GM10248 (cell line): ENCODE measurements around the gene RNH1.

Experiments used
- CTCF ChIA-PET: fragments of 300-600 bp; sonication (Branson Sonifier 250); formaldehyde crosslinking; extraction: SDS; loops from one replicate; lab custom pipeline; 2021; ENCODE audit warnings: antibody characterized with exemption; lab: Yijun Ruan, JAX
- POLR2A ChIA-PET: fragments of 350-650 bp; sonication (Branson Sonifier 250); formaldehyde crosslinking; extraction: SDS; loops from one replicate; lab custom pipeline; 2020; ENCODE audit warnings: antibody characterized with exemption; lab: Yijun Ruan, JAX
- DNase-seq: peaks from one replicate; pipeline ENCODE4 v3.0.0; 2012; ENCODE audit errors: extremely low spot score
- TF ChIP-seq, protein P1 (sequence below): IDR thresholded peaks from 2 replicates; pipeline ENCODE4 v1.5.1; 2012; ENCODE audit warnings: mild to moderate bottlenecking, low read depth; ENCODE audit errors: extremely low read depth, missing control alignments, control extremely low read depth

The RNH1 gene

DNA sequence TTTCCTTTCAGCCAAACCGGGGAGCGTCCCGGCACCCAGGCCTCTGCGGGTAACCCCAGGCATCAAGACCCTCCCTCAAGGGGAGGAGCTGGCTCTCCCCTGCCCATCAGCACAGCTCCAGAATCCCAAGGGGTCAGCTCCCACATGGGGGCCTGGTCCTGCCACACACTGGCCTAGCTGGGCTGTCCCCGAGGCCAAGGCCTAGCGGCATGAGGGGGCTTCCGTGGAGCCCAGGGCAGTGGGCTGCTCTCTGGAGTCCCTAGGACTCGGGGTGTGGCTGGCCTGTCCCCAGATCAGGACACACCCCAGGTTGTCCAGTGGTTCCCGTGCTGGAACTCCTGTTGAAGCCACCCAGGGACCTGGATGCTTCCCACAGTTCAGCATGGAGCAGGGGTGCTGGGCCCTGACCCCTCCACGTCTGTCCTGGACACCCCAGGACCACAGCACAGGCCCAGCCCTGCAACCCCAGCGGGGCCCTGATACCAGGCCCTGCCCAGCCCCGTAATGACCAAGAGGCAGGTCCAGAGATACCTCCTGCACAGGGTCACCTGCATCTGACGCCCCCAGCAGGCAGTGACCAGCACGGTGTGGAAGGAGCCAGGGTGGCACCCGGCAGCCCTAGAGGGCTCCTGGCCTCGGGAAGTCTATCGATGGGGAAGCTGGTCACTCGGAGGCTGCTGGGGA, 22.8 kb upstream of the RNH1 start:
- DNase-seq: no peak
- ChIA-PET CTCF (interaction anchor here (1.4 to 6.8 kb wide), 2 partner anchors 11 kb away, joined by 5 to 77 read pairs; no protein-coding TSS in a partner anchor), POLR2A (no interaction called here)
- TF ChIP-seq, protein P1, sequence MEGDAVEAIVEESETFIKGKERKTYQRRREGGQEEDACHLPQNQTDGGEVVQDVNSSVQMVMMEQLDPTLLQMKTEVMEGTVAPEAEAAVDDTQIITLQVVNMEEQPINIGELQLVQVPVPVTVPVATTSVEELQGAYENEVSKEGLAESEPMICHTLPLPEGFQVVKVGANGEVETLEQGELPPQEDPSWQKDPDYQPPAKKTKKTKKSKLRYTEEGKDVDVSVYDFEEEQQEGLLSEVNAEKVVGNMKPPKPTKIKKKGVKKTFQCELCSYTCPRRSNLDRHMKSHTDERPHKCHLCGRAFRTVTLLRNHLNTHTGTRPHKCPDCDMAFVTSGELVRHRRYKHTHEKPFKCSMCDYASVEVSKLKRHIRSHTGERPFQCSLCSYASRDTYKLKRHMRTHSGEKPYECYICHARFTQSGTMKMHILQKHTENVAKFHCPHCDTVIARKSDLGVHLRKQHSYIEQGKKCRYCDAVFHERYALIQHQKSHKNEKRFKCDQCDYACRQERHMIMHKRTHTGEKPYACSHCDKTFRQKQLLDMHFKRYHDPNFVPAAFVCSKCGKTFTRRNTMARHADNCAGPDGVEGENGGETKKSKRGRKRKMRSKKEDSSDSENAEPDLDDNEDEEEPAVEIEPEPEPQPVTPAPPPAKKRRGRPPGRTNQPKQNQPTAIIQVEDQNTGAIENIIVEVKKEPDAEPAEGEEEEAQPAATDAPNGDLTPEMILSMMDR: no peak

DNA sequence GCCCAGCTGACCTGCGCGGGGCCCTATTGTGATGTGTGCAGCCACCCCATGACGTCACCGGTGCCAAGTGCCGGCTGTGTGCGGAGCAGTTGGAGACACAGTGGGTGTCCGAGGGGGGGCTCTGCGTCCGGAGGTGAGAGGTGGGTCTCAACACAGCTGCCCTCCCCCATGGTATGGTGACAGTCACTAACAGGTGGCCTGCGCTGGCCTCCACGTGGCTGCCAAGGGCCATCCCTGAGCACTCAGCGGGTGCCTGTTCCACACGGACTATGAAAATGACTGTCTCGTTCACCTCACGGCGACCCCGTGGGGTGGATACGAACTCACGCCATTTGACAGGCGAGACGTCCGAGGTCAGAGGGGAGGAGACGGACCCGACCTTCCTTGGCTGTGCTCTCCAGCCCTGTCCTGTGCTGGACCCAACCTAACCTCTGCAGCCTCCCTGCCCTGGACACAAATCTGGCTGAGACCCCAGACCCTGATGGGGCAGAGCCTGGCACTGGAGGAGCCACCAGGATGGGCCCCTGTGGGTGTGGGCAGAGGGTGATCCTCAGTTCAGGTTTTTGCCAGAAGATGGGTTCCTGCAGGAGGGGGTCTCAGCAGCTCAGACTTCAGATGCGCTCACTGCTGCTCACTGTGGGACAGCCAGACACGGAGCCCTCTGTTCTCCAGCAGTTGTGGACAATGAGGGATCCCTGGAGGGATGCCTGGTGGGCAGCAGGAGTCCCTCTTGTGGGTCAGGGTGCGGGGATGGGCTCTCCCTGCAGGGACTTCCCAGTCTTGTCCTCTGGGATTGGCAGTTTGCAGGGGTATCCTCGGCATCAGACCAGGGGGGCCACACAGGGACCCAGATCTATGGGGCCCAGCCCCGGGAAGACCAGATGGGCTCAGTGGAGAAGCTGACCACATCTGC, 22.0 kb upstream of the RNH1 start:
- DNase-seq: no peak
- CTCF ChIA-PET: interaction anchor here (1.4 to 1.9 kb wide), 2 partner anchors 10 kb away, joined by 5 to 11 read pairs; no protein-coding TSS in a partner anchor
- TF ChIP-seq, protein P1: no peak
- POLR2A ChIA-PET: no interaction called here

DNA sequence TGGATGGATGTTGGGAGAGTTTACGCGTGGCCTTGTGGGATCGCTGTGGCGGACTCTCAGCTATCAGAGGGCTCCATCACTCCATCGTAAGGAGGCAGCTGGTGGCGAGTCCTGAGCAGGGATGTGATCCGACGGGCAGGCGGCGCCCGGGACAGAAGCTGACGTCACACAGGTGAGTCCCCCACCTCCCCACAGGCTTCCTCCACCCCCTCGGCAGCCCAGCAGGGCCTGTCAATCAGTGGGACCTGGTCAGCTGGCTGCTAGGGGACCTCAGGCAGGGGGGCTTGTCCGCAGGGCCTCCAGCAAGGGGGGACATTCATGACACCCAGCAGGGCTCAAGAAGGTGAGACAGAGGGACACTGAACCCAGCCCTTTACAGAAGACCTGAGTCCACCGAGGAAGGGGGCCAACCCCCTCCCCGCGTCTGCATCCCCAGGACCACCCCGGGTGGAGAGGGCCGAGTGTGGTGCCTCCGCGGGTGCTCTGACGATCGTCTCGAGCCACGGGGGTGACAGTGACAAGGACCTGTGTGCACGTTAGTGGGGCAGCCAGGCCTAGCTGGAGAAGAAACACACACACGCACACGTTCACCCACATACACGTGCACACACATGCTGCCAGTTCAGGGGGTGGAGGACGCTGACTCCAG, 21.2 kb upstream of the RNH1 start:
- TF ChIP-seq, protein P1: no peak
- POLR2A ChIA-PET: no interaction called here
- CTCF ChIA-PET: interaction anchor here (1.9 to 2.0 kb wide), 2 partner anchors 9 to 10 kb away, joined by 4 to 11 read pairs; no protein-coding TSS in a partner anchor
- DNase-seq: no peak

DNA sequence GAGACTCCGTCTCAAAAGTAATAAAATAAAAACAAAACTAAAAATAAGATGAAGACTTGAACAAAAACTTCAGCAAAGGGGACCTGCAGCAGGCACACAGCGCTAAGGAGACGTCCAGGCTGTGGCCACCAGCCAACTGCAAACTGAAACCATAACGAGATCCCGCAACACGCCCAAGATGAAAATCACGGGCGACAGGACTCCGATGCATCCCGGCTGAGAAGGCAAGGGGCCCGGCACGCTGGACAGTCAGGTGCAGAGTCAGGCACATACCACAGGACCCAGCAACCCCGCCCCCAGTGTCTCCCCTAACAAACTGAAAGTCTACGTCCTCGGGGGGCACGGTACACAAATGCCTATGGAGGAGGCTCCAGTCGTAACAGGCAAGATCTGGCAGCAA, 19.1 kb upstream of the RNH1 start:
- TF ChIP-seq, protein P1: no peak
- no peak for DNase-seq
- POLR2A ChIA-PET: no interaction called here
- CTCF ChIA-PET: no interaction called here

DNA sequence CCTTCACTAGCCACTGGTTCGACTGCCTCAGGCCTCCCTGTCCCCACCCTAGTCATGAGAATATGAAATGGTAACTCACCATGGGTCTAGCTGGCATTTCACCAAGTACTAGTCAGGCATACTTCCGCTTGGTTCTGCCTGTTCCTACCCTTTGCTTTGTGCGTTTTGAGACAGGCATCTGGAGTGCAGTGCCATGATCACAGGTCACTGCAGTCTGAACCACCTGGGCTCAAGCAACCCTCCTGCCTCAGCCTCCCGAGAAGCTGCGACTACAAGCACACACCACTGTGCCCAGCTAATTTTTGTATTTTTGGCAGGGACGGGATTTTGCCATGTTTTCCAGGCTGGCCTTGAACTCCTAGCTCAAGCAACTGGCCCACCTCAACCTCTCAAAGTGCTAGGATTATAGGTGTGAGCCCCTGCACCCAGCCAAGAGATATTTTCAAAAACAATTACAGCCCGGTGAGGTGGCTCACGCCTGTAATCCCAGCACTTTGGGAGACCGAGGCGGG, 14.2 kb upstream of the RNH1 start:
- CTCF ChIA-PET: interaction anchor here (1.0 to 6.8 kb wide), 3 partner anchors 10 to 81 kb away, joined by 3 to 77 read pairs (median 4); partner anchors contain the start of gene HRAS
- no peak for DNase-seq
- TF ChIP-seq, protein P1: no peak
- POLR2A ChIA-PET: no interaction called here

DNA sequence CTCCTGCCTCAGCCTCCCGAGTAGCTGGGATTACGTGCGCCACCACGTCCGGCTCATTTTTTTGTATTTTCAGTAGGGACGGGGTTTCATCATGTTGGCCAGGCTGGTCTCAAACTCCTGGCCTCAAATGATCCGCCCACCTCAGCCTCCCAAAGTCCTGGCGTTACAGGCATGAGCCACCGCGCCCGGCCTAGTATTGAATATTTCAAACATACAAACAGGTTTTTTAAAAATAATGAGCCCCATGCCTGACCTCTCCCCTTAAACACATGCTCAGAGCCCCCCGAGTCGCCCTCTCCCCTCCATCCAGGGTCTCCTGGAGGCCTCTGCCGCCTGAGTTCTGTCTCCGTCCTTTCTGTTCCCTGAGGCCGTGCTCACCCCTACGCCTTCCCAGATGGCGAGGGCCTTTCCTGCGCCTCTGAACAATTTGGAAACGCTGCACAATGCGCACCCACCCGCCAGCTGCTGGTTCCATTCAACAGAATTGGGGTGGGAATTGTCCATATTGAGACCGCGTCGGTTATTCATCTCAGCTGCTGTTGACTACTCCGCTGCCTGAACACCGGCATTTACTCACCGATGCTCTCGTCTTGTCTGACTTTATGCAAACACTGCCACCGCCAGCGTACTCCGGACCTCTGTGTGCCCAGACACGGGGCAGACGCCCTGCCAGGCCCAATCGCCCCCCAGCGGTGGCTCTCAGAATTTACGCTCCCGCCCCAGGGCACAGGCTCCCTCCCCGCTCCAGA, 13.6 kb upstream of the RNH1 start:
- CTCF ChIA-PET: interaction anchor here (1.0 to 6.8 kb wide), 4 partner anchors 9 to 270 kb away, joined by 3 to 77 read pairs (median 4); partner anchors contain the start of gene HRAS
- TF ChIP-seq, protein P1: no peak
- POLR2A ChIA-PET: no interaction called here
- DNase-seq: no peak
